K562 (cell line): ENCODE data around the gene HES6. TPM values are rescaled to one million over a fixed set of nuclear protein-coding genes. Genes with fewer than 3 reads are reported as not detected.

Experiments used
- ATAC-seq: fragments of 200-7000 bp; cut with Tn5 transposase; 3 replicates; pipeline ENCODE4 v1.9.1; 2020; ENCODE audit warnings: moderate library complexity
- BruUV-seq: library from RNA; stranded (reverse); fragments of 400-500 nt; replicated peaks from 2 replicates; lab custom pipeline; 2021; lab: Mats Ljungman, UMichigan
- CTCF ChIA-PET: fragments of 300-600 bp; formaldehyde crosslinking; extraction: SDS; loops from one replicate; lab custom pipeline; 2021; ENCODE audit warnings: low intra/inter-chr PET ratio; lab: Yijun Ruan, JAX
- POLR2A ChIA-PET: fragments of 300-600, 350-650 bp; sonication (Branson Sonifier 250); formaldehyde crosslinking; extraction: SDS; loops from one replicate; lab custom pipeline; 2021; ENCODE audit warnings: antibody characterized with exemption, inconsistent platforms; lab: Yijun Ruan, JAX
- DNase-seq, 4 experiments: peaks; one replicate each; pipeline versions ENCODE4 v3.0.0 to v3.0.0-alpha.2; 2011 to 2018; ENCODE audit warnings: low spot score in 3 of 4, mixed read lengths in 3 of 4; ENCODE audit errors: extremely low read depth in 1 of 4
- FAIRE-seq: peaks from 2 replicates; lab custom pipeline; 2011; peaks lifted over from hg19 to GRCh38; lab: Jason Lieb, UNC
- H2AFZ ChIP-seq: 2 replicates; pipeline ENCODE4 v1.6.0; 2011; ENCODE audit warnings: low read depth, low read length, control low read depth, inconsistent platforms
- H3K27ac ChIP-seq: fragments of 200-600 bp; 3 replicates; pipeline ENCODE4 v1.8.0; 2011; ENCODE audit warnings: low read depth, mild to moderate bottlenecking, control low read depth, inconsistent platforms, low read length, moderate library complexity, mixed read lengths; ENCODE audit errors: extremely low read depth
- H3K27me3 ChIP-seq, 2 experiments: fragments of 300-600 bp in 1 of 2; 2 replicates in 1 of 2; 3 replicates in 1 of 2; pipeline versions ENCODE4 v1.6.0 to v1.8.0; 2011; ENCODE audit warnings: inconsistent platforms in 2 of 2, low read length in 2 of 2, mild to moderate bottlenecking in 1 of 2, mixed read lengths in 1 of 2, moderate library complexity in 1 of 2; ENCODE audit not compliant: control insufficient read depth in 2 of 2, insufficient read depth in 2 of 2
- H3K36me3 ChIP-seq: fragments of 300-600 bp; 3 replicates; pipeline ENCODE4 v1.8.0; 2011; ENCODE audit warnings: mild to moderate bottlenecking, low read length, inconsistent platforms; ENCODE audit not compliant: control insufficient read depth, insufficient read depth
- H3K4me1 ChIP-seq, 2 experiments: fragments of 200-600 bp in 1 of 2; replicated peaks in 1 of 2; 2 replicates in 1 of 2; 3 replicates in 1 of 2; pipeline versions ENCODE4 v1.5.1 to v1.8.0; 2011; ENCODE audit warnings: inconsistent platforms in 2 of 2, low read length in 2 of 2, mild to moderate bottlenecking in 1 of 2, mixed read lengths in 1 of 2, moderate library complexity in 1 of 2; ENCODE audit not compliant: control insufficient read depth in 2 of 2, insufficient read depth in 2 of 2
- H3K4me2 ChIP-seq: 2 replicates; pipeline ENCODE4 v1.6.1; 2011; ENCODE audit warnings: low read length, control low read depth, inconsistent platforms, mixed read lengths; ENCODE audit not compliant: insufficient read depth
- H3K4me3 ChIP-seq: fragments of 200-600 bp; sonication (generic), shearing (Covaris generic); 2 replicates; pipeline ENCODE4 v1.5.1; 2016; ENCODE audit warnings: control low read depth, inconsistent platforms
- H3K79me2 ChIP-seq: fragments of 200-600 bp; 3 replicates; pipeline ENCODE4 v1.8.0; 2011; ENCODE audit warnings: low read length, inconsistent platforms; ENCODE audit not compliant: control insufficient read depth, insufficient read depth
- H3K9ac ChIP-seq, 2 experiments: 2 replicates each; pipeline versions ENCODE4 v1.6.0 to v1.6.1; 2011; ENCODE audit warnings: low read depth in 2 of 2, low read length in 2 of 2, control low read depth in 1 of 2, inconsistent platforms in 1 of 2, mild to moderate bottlenecking in 1 of 2, mixed read lengths in 1 of 2; ENCODE audit not compliant: insufficient read depth in 1 of 2
- H3K9me1 ChIP-seq: one replicate; pipeline ENCODE4 v1.6.0; 2011; ENCODE audit warnings: inconsistent platforms, mild to moderate bottlenecking, low read length, moderate library complexity; ENCODE audit not compliant: control insufficient read depth, insufficient read depth
- H3K9me3 ChIP-seq: replicated peaks from 2 replicates; pipeline ENCODE4 v1.5.1; 2011; ENCODE audit warnings: low read depth, low read length, inconsistent platforms; ENCODE audit not compliant: control insufficient read depth, insufficient read depth
- H4K20me1 ChIP-seq: replicated peaks from 2 replicates; pipeline ENCODE4 v1.6.1; 2011; ENCODE audit warnings: low read length, inconsistent platforms, mixed read lengths; ENCODE audit not compliant: control insufficient read depth, insufficient read depth
- GABPB1 ChIP-seq: sonication (generic); formaldehyde crosslinking; IDR thresholded peaks from 2 replicates; pipeline ENCODE4 v1.8.0; 2022; ENCODE audit warnings: mild to moderate bottlenecking, missing genetic modification reagents
- GABPB2 ChIP-seq: fragments of 250-450 bp; sonication (Bioruptor Pico); conservative IDR thresholded peaks from 2 replicates; pipeline ENCODE4 v1.5.1; 2021; ENCODE audit warnings: mild to moderate bottlenecking
- HLTF ChIP-seq: fragments of 450-650 bp; IDR thresholded peaks from 2 replicates; pipeline ENCODE4 v1.6.1; 2016
- KLF1 ChIP-seq: fragments of 450-650 bp; IDR thresholded peaks from 2 replicates; pipeline ENCODE4 v1.6.1; 2016; ENCODE audit warnings: missing genetic modification characterization, missing compliant biosample characterization
- MCM5 ChIP-seq: fragments of 450-650 bp; IDR thresholded peaks from 2 replicates; pipeline ENCODE4 v1.6.1; 2016; ENCODE audit warnings: low read depth
- RUNX1 ChIP-seq: sonication (generic); IDR thresholded peaks from 2 replicates; pipeline ENCODE4 v1.6.1; 2016; ENCODE audit warnings: antibody characterized with exemption, low read depth
- TAL1 ChIP-seq: fragments of 450-650 bp; IDR thresholded peaks from 2 replicates; pipeline ENCODE4 v1.6.1; 2016; ENCODE audit warnings: mild to moderate bottlenecking
- TBL1XR1 ChIP-seq, 2 experiments: IDR thresholded peaks; 2 replicates each; pipeline ENCODE4 v1.6.1; 2012; ENCODE audit warnings: improper control_type of control experiment in 2 of 2, low read length in 2 of 2, mild to moderate bottlenecking in 1 of 2
- ZBTB7A ChIP-seq: IDR thresholded peaks from 2 replicates; pipeline ENCODE4 v1.6.1; 2011; ENCODE audit warnings: low read depth, mild to moderate bottlenecking, low read length, moderate library complexity, borderline replicate concordance; ENCODE audit not compliant: control insufficient read depth
- ZNF217 ChIP-seq: sonication (generic); formaldehyde crosslinking; IDR thresholded peaks from 2 replicates; pipeline ENCODE4 v1.8.0; 2022; ENCODE audit warnings: mild to moderate bottlenecking, missing genetic modification reagents
- ZNF282 ChIP-seq: sonication (generic); formaldehyde crosslinking; IDR thresholded peaks from 2 replicates; pipeline ENCODE4 v1.8.1; 2023; ENCODE audit warnings: missing genetic modification reagents
- WGBS: fragments of 100-300 bp; shearing (Covaris generic); methylation state at CpG from one replicate; pipeline ENCODE4 v1.1.6; 2016; ENCODE audit warnings: low coverage, mixed read lengths; ENCODE audit not compliant: insufficient coverage; ENCODE audit errors: missing lambda C conversion rate; 5-methylcytosine and 5-hydroxymethylcytosine counted together
- in situ Hi-C: fragments of 300-500 bp; cut with MboI; formaldehyde crosslinking; loops from 4 replicates; pipeline ENCODE4 v1.15.0; 2018; ENCODE audit warnings: inconsistent platforms, mixed read lengths
- intact Hi-C: fragments of 100-400 bp; cut with micrococcal nuclease; formaldehyde crosslinking; loops from 2 replicates; pipeline ENCODE4 v1.14.2; 2022
- polyA plus RNA-seq, 8 experiments: library from polyadenylated mRNA; depleted of rRNA in 4 of 8; stranded (reverse) in 5 of 8; unstranded in 3 of 8; fragments of >200 nt; fragmentation: Nextera tagmentation in 2 of 8; fragmentation: Illumina TruSeq in 1 of 8; extraction: Ambion mirVana in 2 of 8; extraction: Trizol in 1 of 8; gene quantifications; 2 replicates each; pipeline versions ENCODE4 v1.2.1 to v1.2.3, GENCODE V29; 2011 to 2014; ENCODE audit warnings: inconsistent platforms in 1 of 8, missing spikeins in 1 of 8
- total RNA-seq, 7 experiments: library from RNA; depleted of rRNA in 6 of 7; stranded (reverse); fragments of >200 nt in 6 of 7; fragmentation: Illumina TruSeq in 2 of 7; extraction: Trizol in 2 of 7; gene quantifications; 2 replicates each; pipeline versions ENCODE4 v1.2.1 to v1.2.3, GENCODE V29; 2011 to 2021; ENCODE audit warnings: low replicate concordance in 1 of 7
- TF ChIP-seq, protein P1 (sequence below): fragments of 450-650 bp; IDR thresholded peaks from 2 replicates; pipeline ENCODE4 v1.6.1; 2017; ENCODE audit warnings: antibody characterized with exemption, mild to moderate bottlenecking
- TF ChIP-seq, protein P2 (sequence below): sonication (generic); formaldehyde crosslinking; IDR thresholded peaks from 2 replicates; pipeline ENCODE4 v1.9.0; 2022; ENCODE audit warnings: mild to moderate bottlenecking, missing genetic modification reagents
- TF ChIP-seq, protein P3 (sequence below): fragments of 450-650 bp; conservative IDR thresholded peaks from 2 replicates; pipeline ENCODE4 v1.6.1; 2016; ENCODE audit warnings: missing genetic modification characterization, low read depth, mild to moderate bottlenecking, missing compliant biosample characterization, moderate library complexity
- TF ChIP-seq, protein P4 (sequence below): fragments of 250-450 bp; sonication (Bioruptor Pico); IDR thresholded peaks from 2 replicates; pipeline ENCODE4 v1.4.0; 2020; ENCODE audit warnings: borderline replicate concordance

Gene HES6
- total and polyA plus RNA-seq, 9 of the 15 experiments (the other 6 are each of a cell fraction or from before 2014, with no cell fraction given) = 6.2 to 133 (median 29.2) TPM

DNA sequence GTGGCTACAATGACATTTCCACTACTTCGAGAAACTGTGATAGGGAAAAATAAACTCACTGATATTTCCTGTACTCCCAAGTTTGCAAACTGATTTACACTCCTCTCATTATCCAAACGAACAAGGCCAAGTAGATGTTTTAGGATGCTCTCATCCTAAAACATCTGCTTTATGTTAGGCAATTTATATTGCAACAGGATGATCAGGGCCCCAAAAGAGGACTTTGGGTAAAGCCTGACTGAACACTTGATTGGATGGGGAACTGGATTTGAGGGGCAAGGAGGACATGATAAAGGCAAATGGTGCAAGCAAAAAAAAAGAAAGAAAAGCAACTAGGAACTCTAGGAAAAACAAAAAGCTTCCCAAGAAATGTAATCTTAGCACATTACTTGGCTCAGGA, 2.1 kb upstream of the HES6 start:
- DNase-seq (no peak), ATAC-seq (no peak), FAIRE-seq (no peak)
- Histone ChIP-seq H3K79me2 (peaks cover 23% of the 10 kb centered on the region), H3K4me3 (no peak overlapping the region), H3K27ac (no peak overlapping the region), H2AFZ (no peak overlapping the region), H3K4me2 (no peak overlapping the region), H3K9me1 (no peaks in the 10 kb centered on the region), H3K27me3 (no peaks in the 10 kb centered on the region), H3K36me3 (peaks cover 17% of the 10 kb centered on the region; the same call in 2 of the 3 replicates), H3K4me1 (peaks cover 20 to 40% of the 10 kb centered on the region in 2 experiments), H4K20me1 (no peaks in the 10 kb centered on the region), H3K9me3 (no peaks in the 10 kb centered on the region), H3K9ac (no peak overlapping the region)
- CTCF ChIA-PET = interaction anchor here (1.1 kb wide), 1 partner anchor 82 kb away, joined by 3 read pairs; no protein-coding TSS in a partner anchor
- 64% methylated on average over 2 of the region's 2 CpGs for WGBS
- POLR2A ChIA-PET = no interaction called here
- in situ Hi-C loops (no loop called here), intact Hi-C loops (no loop called here)
- BruUV-seq = no TSS peak
- TF ChIP-seq GABPB1 (no peak), MCM5 (no peak), TBL1XR1 (IDR thresholded peaks at IDR 0.05; ENCODE audit: low read length in 2 of 2) (no peak), ZBTB7A (no peak), ZNF282 (CRISPR knock-in tag) (no peak), HLTF (no peak), TAL1 (no peak), ZNF217 (CRISPR knock-in tag) (no peak), RUNX1 (no peak), KLF1 (tag) (no peak), GABPB2 (CRISPR knock-in tag) (no peak)
- TF ChIP-seq, protein P1, sequence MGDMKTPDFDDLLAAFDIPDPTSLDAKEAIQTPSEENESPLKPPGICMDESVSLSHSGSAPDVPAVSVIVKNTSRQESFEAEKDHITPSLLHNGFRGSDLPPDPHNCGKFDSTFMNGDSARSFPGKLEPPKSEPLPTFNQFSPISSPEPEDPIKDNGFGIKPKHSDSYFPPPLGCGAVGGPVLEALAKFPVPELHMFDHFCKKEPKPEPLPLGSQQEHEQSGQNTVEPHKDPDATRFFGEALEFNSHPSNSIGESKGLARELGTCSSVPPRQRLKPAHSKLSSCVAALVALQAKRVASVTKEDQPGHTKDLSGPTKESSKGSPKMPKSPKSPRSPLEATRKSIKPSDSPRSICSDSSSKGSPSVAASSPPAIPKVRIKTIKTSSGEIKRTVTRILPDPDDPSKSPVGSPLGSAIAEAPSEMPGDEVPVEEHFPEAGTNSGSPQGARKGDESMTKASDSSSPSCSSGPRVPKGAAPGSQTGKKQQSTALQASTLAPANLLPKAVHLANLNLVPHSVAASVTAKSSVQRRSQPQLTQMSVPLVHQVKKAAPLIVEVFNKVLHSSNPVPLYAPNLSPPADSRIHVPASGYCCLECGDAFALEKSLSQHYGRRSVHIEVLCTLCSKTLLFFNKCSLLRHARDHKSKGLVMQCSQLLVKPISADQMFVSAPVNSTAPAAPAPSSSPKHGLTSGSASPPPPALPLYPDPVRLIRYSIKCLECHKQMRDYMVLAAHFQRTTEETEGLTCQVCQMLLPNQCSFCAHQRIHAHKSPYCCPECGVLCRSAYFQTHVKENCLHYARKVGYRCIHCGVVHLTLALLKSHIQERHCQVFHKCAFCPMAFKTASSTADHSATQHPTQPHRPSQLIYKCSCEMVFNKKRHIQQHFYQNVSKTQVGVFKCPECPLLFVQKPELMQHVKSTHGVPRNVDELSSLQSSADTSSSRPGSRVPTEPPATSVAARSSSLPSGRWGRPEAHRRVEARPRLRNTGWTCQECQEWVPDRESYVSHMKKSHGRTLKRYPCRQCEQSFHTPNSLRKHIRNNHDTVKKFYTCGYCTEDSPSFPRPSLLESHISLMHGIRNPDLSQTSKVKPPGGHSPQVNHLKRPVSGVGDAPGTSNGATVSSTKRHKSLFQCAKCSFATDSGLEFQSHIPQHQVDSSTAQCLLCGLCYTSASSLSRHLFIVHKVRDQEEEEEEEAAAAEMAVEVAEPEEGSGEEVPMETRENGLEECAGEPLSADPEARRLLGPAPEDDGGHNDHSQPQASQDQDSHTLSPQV = no peak
- TF ChIP-seq, protein P2, sequence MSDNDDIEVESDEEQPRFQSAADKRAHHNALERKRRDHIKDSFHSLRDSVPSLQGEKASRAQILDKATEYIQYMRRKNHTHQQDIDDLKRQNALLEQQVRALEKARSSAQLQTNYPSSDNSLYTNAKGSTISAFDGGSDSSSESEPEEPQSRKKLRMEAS (CRISPR knock-in tag) = no peak
- TF ChIP-seq, protein P3, sequence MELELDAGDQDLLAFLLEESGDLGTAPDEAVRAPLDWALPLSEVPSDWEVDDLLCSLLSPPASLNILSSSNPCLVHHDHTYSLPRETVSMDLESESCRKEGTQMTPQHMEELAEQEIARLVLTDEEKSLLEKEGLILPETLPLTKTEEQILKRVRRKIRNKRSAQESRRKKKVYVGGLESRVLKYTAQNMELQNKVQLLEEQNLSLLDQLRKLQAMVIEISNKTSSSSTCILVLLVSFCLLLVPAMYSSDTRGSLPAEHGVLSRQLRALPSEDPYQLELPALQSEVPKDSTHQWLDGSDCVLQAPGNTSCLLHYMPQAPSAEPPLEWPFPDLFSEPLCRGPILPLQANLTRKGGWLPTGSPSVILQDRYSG = no peak
- TF ChIP-seq, protein P4, sequence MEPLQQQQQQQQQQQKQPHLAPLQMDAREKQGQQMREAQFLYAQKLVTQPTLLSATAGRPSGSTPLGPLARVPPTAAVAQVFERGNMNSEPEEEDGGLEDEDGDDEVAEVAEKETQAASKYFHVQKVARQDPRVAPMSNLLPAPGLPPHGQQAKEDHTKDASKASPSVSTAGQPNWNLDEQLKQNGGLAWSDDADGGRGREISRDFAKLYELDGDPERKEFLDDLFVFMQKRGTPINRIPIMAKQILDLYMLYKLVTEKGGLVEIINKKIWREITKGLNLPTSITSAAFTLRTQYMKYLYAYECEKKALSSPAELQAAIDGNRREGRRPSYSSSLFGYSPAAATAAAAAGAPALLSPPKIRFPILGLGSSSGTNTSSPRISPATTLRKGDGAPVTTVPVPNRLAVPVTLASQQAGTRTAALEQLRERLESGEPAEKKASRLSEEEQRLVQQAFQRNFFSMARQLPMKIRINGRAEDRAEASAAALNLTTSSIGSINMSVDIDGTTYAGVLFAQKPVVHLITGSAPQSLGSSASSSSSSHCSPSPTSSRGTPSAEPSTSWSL (CRISPR knock-in tag) = no peak
